ENCODE measurements around the gene CHAC1. TPM values are rescaled to one million over a fixed set of nuclear protein-coding genes. Genes with fewer than 3 reads are reported as not detected.

Gene CHAC1
- polyA plus RNA-seq, 2 of the 4 experiments (the other 2 are of a cell fraction), result 4.9 to 22.2 TPM

- no peak overlapping the region for H3K4me2 ChIP-seq
- no peak overlapping the region for H3K4me3 ChIP-seq
- ATAC-seq, result no peak
- no peak for FAIRE-seq
- H3K9me3 ChIP-seq, result no peaks in the 10 kb centered on the region
- 96% methylated on average over 10 of the region's 13 CpGs for WGBS (ENCODE audit: missing lambda C conversion rate)
- ChIA-PET CTCF (interaction anchor here (0.6 to 4.7 kb wide), 4 partner anchors 20 to 41 kb away, joined by 3 to 21 read pairs (median 4); partner anchors contain the start of gene CHAC1), POLR2A (no interaction called here)
- no peak overlapping the region for H3K27ac ChIP-seq
- no peak for TF ChIP-seq ATOH8 (CRISPR knock-in tag; IDR thresholded peaks at IDR 0.05; ENCODE audit: low read depth)
- TF ChIP-seq POLR2A (IDR thresholded peaks at IDR 0.05; ENCODE audit: low read length), result no peak
- no peak for TF ChIP-seq TP53 (CRISPR knock-in tag; IDR thresholded peaks at IDR 0.05)
- TF ChIP-seq RARB (CRISPR knock-in tag; IDR thresholded peaks at IDR 0.05), result no peak
- TF ChIP-seq RNF2 (IDR thresholded peaks at IDR 0.05; ENCODE audit: borderline replicate concordance, low read depth), result no peak
- TF ChIP-seq BCL3 (IDR thresholded peaks at IDR 0.05), result no peak
- no peaks in the 10 kb centered on the region for H3K4me1 ChIP-seq
- DNase-seq (ENCODE audit: low read depth in 1 of 2, low spot score in 1 of 2), result no peak
Observed at GRCh38 chr15:40982855-40983254, 29.6 kb downstream of the CHAC1 start.

GRCh38 chr15:40984406-40984805 lies 31.1 kb downstream of the CHAC1 start:
- Histone ChIP-seq H3K27ac (no peak overlapping the region), H3K4me3 (no peak overlapping the region), H3K9me3 (no peaks in the 10 kb centered on the region), H3K4me1 (no peaks in the 10 kb centered on the region), H3K4me2 (no peak overlapping the region)
- no peak for TF ChIP-seq HEYL (CRISPR knock-in tag; IDR thresholded peaks at IDR 0.05)
- no peak for TF ChIP-seq CHD2 (IDR thresholded peaks at IDR 0.05; ENCODE audit: low read length, partially characterized antibody)
- no peak for TF ChIP-seq MAX (IDR thresholded peaks at IDR 0.05)
- TF ChIP-seq EHMT2 (IDR thresholded peaks at IDR 0.05; ENCODE audit: low read depth), result no peak
- TF ChIP-seq FOSB (CRISPR knock-in tag; IDR thresholded peaks at IDR 0.05), result no peak
- no peak for TF ChIP-seq PBX3 (IDR thresholded peaks at IDR 0.05)
- TF ChIP-seq HES2 (IDR thresholded peaks at IDR 0.05), result no peak
- TF ChIP-seq ZFP36 (IDR thresholded peaks at IDR 0.05; ENCODE audit: borderline replicate concordance, partially characterized antibody), result no peak
- no peak for TF ChIP-seq KDM5A (IDR thresholded peaks at IDR 0.05)
- TF ChIP-seq MYC (IDR thresholded peaks at IDR 0.05; ENCODE audit: borderline replicate concordance, low read length), result no peak
- no peak for TF ChIP-seq E2F6 (IDR thresholded peaks at IDR 0.05; ENCODE audit: borderline replicate concordance, low read depth)
- no peak for TF ChIP-seq NFE2L2 (conservative IDR thresholded peaks at IDR 0.05; ENCODE audit: low read length)
- TF ChIP-seq RFX5 (IDR thresholded peaks at IDR 0.05), result no peak
- 94% methylated on average over 5 of the region's 5 CpGs for WGBS (ENCODE audit: missing lambda C conversion rate)
- ChIA-PET POLR2A (no interaction called here), CTCF (interaction anchor here (4.7 kb wide), 1 partner anchor 43 kb away, joined by 21 read pairs; no protein-coding TSS in a partner anchor)
- DNase-seq (ENCODE audit: low read depth in 1 of 2, low spot score in 1 of 2), result no peak
- ATAC-seq, result no peak
- no peak for FAIRE-seq

GRCh38 chr15:40984964-40985363 lies 31.7 kb downstream of the CHAC1 start:
- ChIA-PET CTCF (interaction anchor here (4.7 kb wide), 1 partner anchor 43 kb away, joined by 21 read pairs; no protein-coding TSS in a partner anchor), POLR2A (no interaction called here)
- 83% methylated on average over 4 of the region's 4 CpGs for WGBS (ENCODE audit: missing lambda C conversion rate)
- H3K9me3 ChIP-seq, result no peaks in the 10 kb centered on the region
- ATAC-seq (no peak), FAIRE-seq (no peak), DNase-seq (ENCODE audit: low read depth in 1 of 2, low spot score in 1 of 2) (no peak)
- H3K4me1 ChIP-seq, result no peaks in the 10 kb centered on the region
- H3K27ac ChIP-seq, result no peak overlapping the region
- no peak overlapping the region for H3K4me3 ChIP-seq
- H3K4me2 ChIP-seq, result no peak overlapping the region
- TF ChIP-seq MYC (IDR thresholded peaks at IDR 0.05; ENCODE audit: borderline replicate concordance, low read length) (no peak), PBX3 (IDR thresholded peaks at IDR 0.05) (no peak), RFX5 (IDR thresholded peaks at IDR 0.05) (no peak), CBX8 (IDR thresholded peaks at IDR 0.05) (no peak), JUNB (IDR thresholded peaks at IDR 0.05) (no peak), GATA3 (IDR thresholded peaks at IDR 0.05; ENCODE audit: borderline replicate concordance) (no peak), USF2 (IDR thresholded peaks at IDR 0.05) (no peak), CTCF (IDR thresholded peaks at IDR 0.05) (no peak), EHF (CRISPR knock-in tag; IDR thresholded peaks at IDR 0.05) (no peak), BHLHE40 (IDR thresholded peaks at IDR 0.05; ENCODE audit: low read depth, low read length) (no peak), RARB (CRISPR knock-in tag; IDR thresholded peaks at IDR 0.05) (no peak), HDAC2 (IDR thresholded peaks at IDR 0.05) (no peak), HEYL (CRISPR knock-in tag; IDR thresholded peaks at IDR 0.05) (no peak)
